Pancreas (tissue), 10 donors: ENCODE measurements around the gene RARRES1. TPM values are rescaled to one million over a fixed set of nuclear protein-coding genes. Genes with fewer than 3 reads are reported as not detected.
A peak's percentile ranks its signal among the peaks of the same experiment; 100 is the strongest.

Experiments
- ATAC-seq, 4 donors: fragments of 200-7000 bp; cut with Tn5 transposase; one replicate each; pipeline versions ENCODE4 v1.8.0 to v1.9.1; 2020; ENCODE audit warnings: mild to moderate bottlenecking in 4 of 4, moderate library complexity in 4 of 4
- DNase-seq, 6 donors: peaks; one replicate each; pipeline ENCODE4 v3.0.0-alpha.2; 2020
- FAIRE-seq: peaks from 2 replicates; lab custom pipeline; 2012; peaks lifted over from hg19 to GRCh38; lab: Jason Lieb, UNC
- H3K27ac ChIP-seq, 4 donors: fragments of 200-600 bp; sonication (generic); 1 replicate in 3 of 4; 2 replicates in 1 of 4; pipeline versions ENCODE4 v1.5.0 to v1.8.0; 2020
- H3K27me3 ChIP-seq, 4 donors: fragments of 200-600 bp; one replicate each; pipeline ENCODE4 v1.8.0; 2021
- H3K36me3 ChIP-seq, 3 donors: fragments of 200-600 bp; sonication (generic) in 1 of 3; one replicate each; pipeline versions ENCODE4 v1.5.0 to v1.8.0; 2020 to 2021
- H3K4me1 ChIP-seq, 3 donors: fragments of 200-600 bp; one replicate each; pipeline ENCODE4 v1.8.0; 2021
- H3K4me3 ChIP-seq, 4 donors: fragments of 200-600 bp; sonication (generic) in 2 of 4; one replicate each; pipeline versions ENCODE4 v1.5.0 to v1.8.0; 2020 to 2021
- H3K9me3 ChIP-seq, 4 donors: fragments of 200-600 bp; one replicate each; pipeline ENCODE4 v1.8.0; 2021
- WGBS, 2 donors: extraction: QIAGEN DNeasy Blood & Tissue Kit; methylation state at CpG; one replicate each; pipeline ENCODE4 v1.1.7; 2013; 5-methylcytosine and 5-hydroxymethylcytosine counted together
- intact Hi-C, 3 donors: fragments of 100-400 bp; cut with DNase I; formaldehyde crosslinking; loops; one replicate each; pipeline versions ENCODE4 v1.11.1 to v1.14.2; 2022
- polyA plus RNA-seq, 2 donors: library from polyadenylated mRNA; stranded (reverse); fragments of 200-250 nt; gene quantifications; one replicate each; pipeline ENCODE4 v1.2.3, GENCODE V29; 2013
- total RNA-seq, 6 donors: library from RNA; stranded (reverse); fragmentation: NEBNext Ultra II Directional in 4 of 6; extraction: Animal tissue kit (Norgen Biotek cat#: 25700) in 4 of 6; gene quantifications; one replicate each; pipeline versions ENCODE4 v1.2.1 to v1.2.4, GENCODE V29; 2021 to 2023
- TF ChIP-seq, protein P1 (sequence below), 4 donors: fragments of 200-600 bp; sonication (generic) in 3 of 4; IDR thresholded peaks; one replicate each; pipeline versions ENCODE4 v1.5.0 to v1.8.0; 2021; ENCODE audit warnings: antibody characterized with exemption in 4 of 4
- donor health status: healthy with polysubstance abuse.
- donor health status: DM: no; HTN: no; CAD: no; lungs with moderate emphysema.
- donor health status: DM: no; HTN: no; CAD: no.
- donor health status: control.
- donor health status: control.
- donor health status: Bipolar disorder and iron deficiency.
- donor health status: DM: yes; HTN: yes; CAD: no.
- donor health status: DM: no; HTN: no; CAD: no.
- donor health status: DM: no; HTN: no; CAD: no.
- donor health status: DM: yes; HTN: yes; CAD: no.

RARRES1 gene
- total and polyA plus RNA-seq, 8 donors: 0.79 to 48.3 (median 3.9) TPM

DNA sequence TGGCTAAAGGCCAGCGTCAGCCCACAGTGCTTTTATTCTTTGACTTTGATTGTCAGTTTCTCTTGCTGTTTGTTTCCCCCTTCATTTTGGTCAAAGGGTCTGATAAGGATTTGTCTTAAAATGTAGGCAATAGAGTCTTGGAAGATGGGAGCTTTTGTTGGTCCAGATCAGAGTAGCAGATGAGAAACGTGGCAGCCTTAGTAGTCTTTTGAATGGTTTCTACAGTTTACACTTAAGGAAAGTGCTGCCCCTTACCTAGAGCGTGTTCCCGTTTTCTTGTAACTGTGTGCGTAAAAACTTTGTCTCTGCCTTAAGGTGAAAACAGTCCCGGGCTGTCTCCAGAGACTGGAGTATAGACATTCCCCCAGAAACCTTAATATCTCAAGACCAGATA lies 60.4 kb downstream of the RARRES1 start:
- intact Hi-C loops: no loop called here
- DNase-seq: no peak
- peak overlapping the region; percentile 61 to 82 (median 72) for H3K27ac ChIP-seq
- no peaks in the 10 kb centered on the region for H3K27me3 ChIP-seq
- TF ChIP-seq, protein P1, sequence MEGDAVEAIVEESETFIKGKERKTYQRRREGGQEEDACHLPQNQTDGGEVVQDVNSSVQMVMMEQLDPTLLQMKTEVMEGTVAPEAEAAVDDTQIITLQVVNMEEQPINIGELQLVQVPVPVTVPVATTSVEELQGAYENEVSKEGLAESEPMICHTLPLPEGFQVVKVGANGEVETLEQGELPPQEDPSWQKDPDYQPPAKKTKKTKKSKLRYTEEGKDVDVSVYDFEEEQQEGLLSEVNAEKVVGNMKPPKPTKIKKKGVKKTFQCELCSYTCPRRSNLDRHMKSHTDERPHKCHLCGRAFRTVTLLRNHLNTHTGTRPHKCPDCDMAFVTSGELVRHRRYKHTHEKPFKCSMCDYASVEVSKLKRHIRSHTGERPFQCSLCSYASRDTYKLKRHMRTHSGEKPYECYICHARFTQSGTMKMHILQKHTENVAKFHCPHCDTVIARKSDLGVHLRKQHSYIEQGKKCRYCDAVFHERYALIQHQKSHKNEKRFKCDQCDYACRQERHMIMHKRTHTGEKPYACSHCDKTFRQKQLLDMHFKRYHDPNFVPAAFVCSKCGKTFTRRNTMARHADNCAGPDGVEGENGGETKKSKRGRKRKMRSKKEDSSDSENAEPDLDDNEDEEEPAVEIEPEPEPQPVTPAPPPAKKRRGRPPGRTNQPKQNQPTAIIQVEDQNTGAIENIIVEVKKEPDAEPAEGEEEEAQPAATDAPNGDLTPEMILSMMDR (IDR thresholded peaks at IDR 0.05): no peak
- peak; percentile 12 to 39 (median 20) for ATAC-seq
- 18 to 19% methylated on average over 6 of the region's 6 CpGs for WGBS, 2 donors
- peaks cover 0 to 6% (median 0%) of the 10 kb centered on the region in 3 donors for H3K4me1 ChIP-seq
- no peak for FAIRE-seq
- H3K9me3 ChIP-seq: no peaks in the 10 kb centered on the region
- H3K36me3 ChIP-seq: peaks cover 0 to 1% (median 0%) of the 10 kb centered on the region in 3 donors
- peak overlapping the region; percentile 39 to 66 (median 47) for H3K4me3 ChIP-seq

DNA sequence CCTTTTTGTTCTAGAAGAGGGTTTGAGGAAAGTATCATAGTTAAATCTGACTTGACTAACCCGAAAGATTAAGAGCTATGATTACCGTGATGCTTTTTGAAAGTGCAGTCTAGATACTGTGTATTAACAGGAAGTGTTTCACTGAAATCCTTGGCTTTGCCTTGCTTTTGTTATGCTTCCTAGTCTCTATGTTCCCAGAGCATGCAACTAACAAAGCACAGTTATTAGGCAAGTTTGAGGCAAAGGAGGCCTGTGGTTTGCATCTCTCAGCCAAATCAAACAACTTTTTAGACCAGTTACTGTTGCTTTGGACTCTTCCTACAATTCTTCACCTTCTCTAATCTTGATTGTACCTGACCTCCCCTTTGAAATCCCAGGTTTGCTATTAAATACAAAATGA lies 63.8 kb downstream of the RARRES1 start:
- no peak for DNase-seq
- WGBS, 2 donors: 88 to 94% methylated on average over 2 of the region's 2 CpGs
- TF ChIP-seq, protein P1 (IDR thresholded peaks at IDR 0.05): no peak
- no peak for ATAC-seq
- H3K36me3 ChIP-seq: peaks cover 0 to 14% (median 0%) of the 10 kb centered on the region in 3 donors
- H3K4me1 ChIP-seq: peaks cover 0 to 6% (median 0%) of the 10 kb centered on the region in 3 donors
- H3K9me3 ChIP-seq: no peaks in the 10 kb centered on the region
- no peak for FAIRE-seq
- H3K27me3 ChIP-seq: no peaks in the 10 kb centered on the region
- intact Hi-C loops: no loop called here
- no peak overlapping the region for H3K27ac ChIP-seq
- H3K4me3 ChIP-seq: no peak overlapping the region

DNA sequence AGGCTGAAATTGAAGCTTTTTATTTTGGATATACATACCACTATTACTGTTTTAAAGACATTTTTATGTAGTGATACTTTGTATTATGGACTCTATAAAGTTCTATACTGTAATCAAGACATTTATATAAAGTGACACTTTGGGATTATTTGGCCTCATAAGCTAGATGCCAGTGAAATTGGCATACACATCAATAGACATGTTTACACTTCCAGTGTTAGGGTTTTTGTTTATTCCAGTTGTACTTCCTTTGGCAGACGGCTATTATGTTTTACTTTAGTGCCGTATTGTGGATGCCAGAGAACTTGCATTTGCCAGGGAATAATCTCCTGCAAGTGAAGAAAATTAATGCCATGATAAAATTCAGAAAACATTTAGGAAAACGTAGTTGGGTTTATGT lies 65.8 kb downstream of the RARRES1 start:
- Histone ChIP-seq H3K9me3 (no peaks in the 10 kb centered on the region), H3K27me3 (no peaks in the 10 kb centered on the region), H3K4me1 (peaks cover 0 to under 1% (median 0%) of the 10 kb centered on the region in 3 donors), H3K36me3 (peaks cover 0 to 17% (median 0%) of the 10 kb centered on the region in 3 donors), H3K4me3 (no peak overlapping the region), H3K27ac (no peak overlapping the region)
- WGBS, 2 donors: 75 to 83% methylated on average over 3 of the region's 3 CpGs
- intact Hi-C loops: no loop called here
- TF ChIP-seq, protein P1 (IDR thresholded peaks at IDR 0.05): no peak
- no peak for DNase-seq
- no peak for FAIRE-seq
- ATAC-seq: no peak

DNA sequence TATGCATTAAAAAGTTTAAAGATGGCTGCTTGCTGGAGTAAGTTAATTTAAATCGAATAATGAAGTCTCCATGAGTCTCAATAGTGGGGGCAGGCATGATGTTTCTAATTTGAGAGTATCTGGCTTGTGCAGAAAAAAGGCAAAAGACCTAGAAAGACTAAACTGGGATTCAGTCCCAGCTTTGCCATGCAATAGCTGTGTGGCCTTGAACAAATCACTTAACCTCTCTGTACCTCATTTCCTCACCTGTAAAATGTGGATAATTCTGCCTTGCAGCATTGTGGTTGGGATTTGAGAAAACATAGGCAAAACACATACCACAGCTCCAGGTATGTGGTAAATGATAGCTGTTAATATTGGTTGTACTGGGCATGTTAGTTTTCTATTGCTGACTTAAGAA lies 68.4 kb downstream of the RARRES1 start:
- Histone ChIP-seq H3K9me3 (no peaks in the 10 kb centered on the region), H3K4me3 (no peak overlapping the region), H3K4me1 (no peaks in the 10 kb centered on the region), H3K27me3 (no peaks in the 10 kb centered on the region), H3K36me3 (peaks cover 0 to 28% (median 3%) of the 10 kb centered on the region in 3 donors), H3K27ac (no peak overlapping the region)
- intact Hi-C loops: no loop called here
- TF ChIP-seq, protein P1 (IDR thresholded peaks at IDR 0.05): no peak
- 88 to 97% methylated on average over 1 of the region's 1 CpG for WGBS, 2 donors
- DNase-seq (no peak), FAIRE-seq (no peak), ATAC-seq (no peak)

DNA sequence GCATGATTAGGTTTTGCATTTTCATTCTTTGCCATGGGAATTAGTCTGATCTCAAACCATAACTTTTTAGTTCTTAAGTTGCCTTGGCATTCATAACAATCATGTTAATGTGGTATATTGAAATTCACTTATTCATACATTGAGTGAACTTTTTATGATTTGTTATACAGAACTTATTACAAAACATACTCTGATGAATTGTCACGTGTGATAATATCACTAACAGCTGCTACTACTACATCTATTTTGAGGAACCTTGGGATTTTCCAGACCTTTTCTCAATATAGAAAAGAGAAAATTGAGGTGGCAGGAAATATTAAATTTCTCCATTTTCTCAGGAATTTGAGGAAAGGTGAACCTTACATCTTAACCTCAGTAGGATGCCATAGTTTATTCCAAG lies 69.0 kb downstream of the RARRES1 start:
- FAIRE-seq (no peak), ATAC-seq (no peak), DNase-seq (no peak)
- Histone ChIP-seq H3K4me1 (no peaks in the 10 kb centered on the region), H3K9me3 (no peaks in the 10 kb centered on the region), H3K27ac (no peak overlapping the region), H3K4me3 (no peak overlapping the region), H3K27me3 (no peaks in the 10 kb centered on the region), H3K36me3 (peaks cover 0 to 28% (median 3%) of the 10 kb centered on the region in 3 donors)
- TF ChIP-seq, protein P1 (IDR thresholded peaks at IDR 0.05): no peak
- 92 to 94% methylated on average over 1 of the region's 1 CpG for WGBS, 2 donors
- intact Hi-C loops: no loop called here
